IMR-90 (cell line): ENCODE measurements around the gene TRDN. TPM values are rescaled to one million over a fixed set of nuclear protein-coding genes. Genes with fewer than 3 reads are reported as not detected.

Source experiments
- ATAC-seq: fragments of 200-7000 bp; cut with Tn5 transposase; 2 replicates; pipeline ENCODE4 v1.9.1; 2020; ENCODE audit warnings: low read depth, mild to moderate bottlenecking, moderate library complexity
- BruUV-seq: library from RNA; stranded (reverse); fragments of 400-500 nt; replicated peaks from 2 replicates; lab custom pipeline; 2021; lab: Mats Ljungman, UMichigan
- CTCF ChIA-PET: fragments of 300-600 bp; formaldehyde crosslinking; extraction: SDS; loops from one replicate; lab custom pipeline; 2021; ENCODE audit warnings: antibody characterized with exemption; lab: Yijun Ruan, JAX
- POLR2A ChIA-PET: fragments of 300-600 bp; sonication (Branson Sonifier 250); formaldehyde crosslinking; loops from one replicate; lab custom pipeline; 2022; ENCODE audit warnings: antibody characterized with exemption; ENCODE audit not compliant: unreplicated experiment; lab: Charles Lee
- DNase-seq: peaks from one replicate; pipeline ENCODE4 v3.0.0; 2013
- H2AFZ ChIP-seq: replicated peaks from 2 replicates; pipeline ENCODE3; 2013; ENCODE audit warnings: low read length, mild to moderate bottlenecking; ENCODE audit not compliant: poor library complexity
- H2AK5ac ChIP-seq: 2 replicates; pipeline ENCODE4 v1.6.1; 2013; ENCODE audit warnings: low read depth, low read length, inconsistent platforms
- H2AK9ac ChIP-seq: replicated peaks from 2 replicates; pipeline ENCODE3; 2013; ENCODE audit warnings: mild to moderate bottlenecking, low read depth, low read length, moderate library complexity; ENCODE audit not compliant: poor library complexity
- H2BK120ac ChIP-seq: 2 replicates; pipeline ENCODE4 v1.6.1; 2013; ENCODE audit warnings: low read depth, low read length, inconsistent platforms
- H2BK15ac ChIP-seq: 3 replicates; pipeline ENCODE4 v1.6.1; 2013; ENCODE audit warnings: low read depth, low read length, inconsistent platforms
- H2BK20ac ChIP-seq: 2 replicates; pipeline ENCODE4 v1.6.1; 2013; ENCODE audit warnings: low read depth, mild to moderate bottlenecking, inconsistent platforms, low read length, moderate library complexity
- H2BK5ac ChIP-seq: 2 replicates; pipeline ENCODE4 v1.6.1; 2013; ENCODE audit warnings: mild to moderate bottlenecking, low read depth, low read length, inconsistent platforms; ENCODE audit not compliant: poor library complexity, severe bottlenecking
- H3K14ac ChIP-seq: replicated peaks from 2 replicates; pipeline ENCODE4 v1.6.1; 2013; ENCODE audit warnings: low read depth, low read length, inconsistent platforms
- H3K18ac ChIP-seq: 2 replicates; pipeline ENCODE4 v1.6.1; 2013; ENCODE audit warnings: low read depth, low read length, control low read depth
- H3K23ac ChIP-seq: 2 replicates; pipeline ENCODE4 v1.6.1; 2013; ENCODE audit warnings: low read depth, low read length, inconsistent platforms
- H3K27ac ChIP-seq: 2 replicates; pipeline ENCODE4 v1.5.1; 2013; ENCODE audit warnings: mild to moderate bottlenecking, control low read depth, low read length; ENCODE audit not compliant: insufficient read depth
- H3K27me3 ChIP-seq: 2 replicates; pipeline ENCODE4 v1.6.1; 2013; ENCODE audit warnings: low read length; ENCODE audit not compliant: control insufficient read depth, insufficient read depth
- H3K36me3 ChIP-seq: 2 replicates; pipeline ENCODE4 v1.6.1; 2013; ENCODE audit warnings: low read length, mixed read lengths; ENCODE audit not compliant: control insufficient read depth, insufficient read depth
- H3K4ac ChIP-seq: 2 replicates; pipeline ENCODE4 v1.6.1; 2013; ENCODE audit warnings: low read depth, low read length, inconsistent platforms
- H3K4me1 ChIP-seq: 2 replicates; pipeline ENCODE4 v1.6.1; 2013; ENCODE audit warnings: low read length, mixed read lengths; ENCODE audit not compliant: control insufficient read depth, insufficient read depth
- H3K4me2 ChIP-seq: 2 replicates; pipeline ENCODE4 v1.6.1; 2013; ENCODE audit warnings: low read depth, mild to moderate bottlenecking, control low read depth, low read length, moderate library complexity
- H3K4me3 ChIP-seq: 2 replicates; pipeline ENCODE4 v1.5.1; 2013; ENCODE audit warnings: low read depth, mild to moderate bottlenecking, control low read depth, low read length, moderate library complexity; ENCODE audit not compliant: insufficient read depth
- H3K56ac ChIP-seq: 2 replicates; pipeline ENCODE4 v1.6.1; 2013; ENCODE audit warnings: low read length, inconsistent platforms; ENCODE audit not compliant: insufficient read depth; ENCODE audit errors: extremely low read depth
- H3K79me1 ChIP-seq, 2 experiments: 2 replicates each; pipeline ENCODE4 v1.6.1; 2013; ENCODE audit warnings: low read length in 2 of 2, inconsistent platforms in 1 of 2, low read depth in 1 of 2
- H3K9ac ChIP-seq: 2 replicates; pipeline ENCODE4 v1.6.1; 2013; ENCODE audit warnings: low read depth, low read length, control low read depth
- H3K9me1 ChIP-seq: 2 replicates; pipeline ENCODE4 v1.6.1; 2013; ENCODE audit warnings: low read length, inconsistent platforms; ENCODE audit not compliant: insufficient read depth
- H3K9me3 ChIP-seq: 2 replicates; pipeline ENCODE4 v1.6.1; 2013; ENCODE audit warnings: low read length; ENCODE audit not compliant: control insufficient read depth, insufficient read depth
- H4K20me1 ChIP-seq: 2 replicates; pipeline ENCODE4 v1.6.1; 2013; ENCODE audit warnings: low read length, inconsistent platforms; ENCODE audit not compliant: insufficient read depth
- H4K5ac ChIP-seq: 2 replicates; pipeline ENCODE4 v1.6.1; 2013; ENCODE audit warnings: mild to moderate bottlenecking, low read depth, low read length, control low read depth
- H4K8ac ChIP-seq, 2 experiments: 2 replicates each; pipeline ENCODE4 v1.6.1; 2013; ENCODE audit warnings: low read depth in 2 of 2, low read length in 2 of 2, control low read depth in 1 of 2, inconsistent platforms in 1 of 2
- H4K91ac ChIP-seq: 2 replicates; pipeline ENCODE4 v1.6.1; 2013; ENCODE audit warnings: low read depth, low read length, inconsistent platforms; ENCODE audit not compliant: insufficient read depth
- BHLHE40 ChIP-seq: fragments of 150-350 bp; IDR thresholded peaks from 2 replicates; pipeline ENCODE4 v1.6.1; 2016; ENCODE audit warnings: mild to moderate bottlenecking, low read depth, low read length
- CEBPB ChIP-seq: IDR thresholded peaks from 2 replicates; pipeline ENCODE4 v1.6.1; 2012; ENCODE audit warnings: low read depth, low read length, improper control_type of control experiment
- CHD1 ChIP-seq: IDR thresholded peaks from 2 replicates; pipeline ENCODE4 v1.6.1; 2012; ENCODE audit warnings: low read depth, low read length, improper control_type of control experiment
- CTCF ChIP-seq: conservative IDR thresholded peaks from 2 replicates; pipeline ENCODE4 v1.5.1; 2012; ENCODE audit warnings: mild to moderate bottlenecking, low read depth, low read length, improper control_type of control experiment
- ELK1 ChIP-seq: fragments of 150-350 bp; IDR thresholded peaks from 2 replicates; pipeline ENCODE4 v1.6.1; 2016; ENCODE audit warnings: low read depth, mild to moderate bottlenecking, low read length, moderate library complexity, borderline replicate concordance
- FOS ChIP-seq: fragments of 150-350 bp; IDR thresholded peaks from 2 replicates; pipeline ENCODE4 v1.6.1; 2016; ENCODE audit warnings: low read depth, low read length
- MAFK ChIP-seq: IDR thresholded peaks from 2 replicates; pipeline ENCODE4 v1.6.1; 2012; ENCODE audit warnings: low read depth, low read length, improper control_type of control experiment
- MAZ ChIP-seq: IDR thresholded peaks from 2 replicates; pipeline ENCODE4 v1.6.1; 2012; ENCODE audit warnings: low read depth, mild to moderate bottlenecking, low read length, improper control_type of control experiment, moderate library complexity, borderline replicate concordance
- MXI1 ChIP-seq: IDR thresholded peaks from 2 replicates; pipeline ENCODE4 v1.6.1; 2012; ENCODE audit warnings: low read depth, mild to moderate bottlenecking, low read length, moderate library complexity, borderline replicate concordance
- NFE2L2 ChIP-seq: fragments of 150-350 bp; IDR thresholded peaks from 2 replicates; pipeline ENCODE4 v1.6.1; 2016; ENCODE audit warnings: low read depth, mild to moderate bottlenecking, low read length
- POLR2A ChIP-seq: IDR thresholded peaks from 2 replicates; pipeline ENCODE4 v1.6.1; 2012; ENCODE audit warnings: mild to moderate bottlenecking, low read depth, low read length
- RAD21 ChIP-seq: IDR thresholded peaks from 2 replicates; pipeline ENCODE4 v1.6.1; 2012; ENCODE audit warnings: low read length, improper control_type of control experiment
- RCOR1 ChIP-seq: IDR thresholded peaks from 2 replicates; pipeline ENCODE4 v1.6.1; 2012; ENCODE audit warnings: mild to moderate bottlenecking, low read length, improper control_type of control experiment; ENCODE audit not compliant: insufficient replicate concordance
- RFX5 ChIP-seq: IDR thresholded peaks from 2 replicates; pipeline ENCODE4 v1.8.0; 2012; ENCODE audit warnings: low read depth, mild to moderate bottlenecking, low read length, moderate library complexity
- SMC3 ChIP-seq: fragments of 150-350 bp; IDR thresholded peaks from 2 replicates; pipeline ENCODE4 v1.6.1; 2016; ENCODE audit warnings: low read depth, mild to moderate bottlenecking, antibody characterized with exemption, low read length, moderate library complexity
- USF2 ChIP-seq: fragments of 150-350 bp; IDR thresholded peaks from 2 replicates; pipeline ENCODE4 v1.6.1; 2017; ENCODE audit warnings: mild to moderate bottlenecking, antibody characterized with exemption, low read length, low read depth
- WGBS, 2 experiments: methylation state at CpG; one replicate each; pipeline versions ENCODE4 v1.1.5 to v1.1.7; 2013; ENCODE audit warnings: missing lambda C conversion rate in 2 of 2; ENCODE audit not compliant: insufficient read length in 1 of 2; ENCODE audit errors: extremely low coverage in 2 of 2; 5-methylcytosine and 5-hydroxymethylcytosine counted together
- dilution Hi-C: fragments of 300-500 bp; cut with HindIII; formaldehyde crosslinking; loops from one replicate; pipeline ENCODE4 v1.14.3; 2018; ENCODE audit warnings: low sequenced_read_pairs; ENCODE audit not compliant: unreplicated experiment
- in situ Hi-C: fragments of 300-500 bp; cut with MboI; formaldehyde crosslinking; loops from 3 replicates; pipeline ENCODE4 v1.14.3; 2019; ENCODE audit warnings: low sequenced_read_pairs, inconsistent platforms, mixed read lengths
- intact Hi-C: fragments of 100-400 bp; cut with micrococcal nuclease; formaldehyde crosslinking; loops from 2 replicates; pipeline ENCODE4 v1.10.0; 2022
- polyA plus RNA-seq, 3 experiments: library from polyadenylated mRNA; depleted of rRNA; stranded (reverse); fragments of >200 nt; gene quantifications; 2 replicates each; pipeline ENCODE4 v1.2.3, GENCODE V29; 2012; ENCODE audit warnings: low replicate concordance in 1 of 3
- total RNA-seq: library from RNA; depleted of rRNA; stranded (reverse); fragments of >200 nt; gene quantifications from 2 replicates; pipeline ENCODE4 v1.2.3, GENCODE V29; 2012

TRDN gene
- total and polyA plus RNA-seq, 2 of the 4 experiments (the other 2 are of a cell fraction): not detected

GRCh38 chr6:123447315-123447937 lies 189.3 kb downstream of the TRDN start:
- Histone ChIP-seq H2BK20ac (no peak overlapping the region), H3K9me3 (peaks cover 5% of the 10 kb centered on the region; the same call in 1 of the 2 replicates), H4K8ac (no peak overlapping the region), H3K27me3 (no peaks in the 10 kb centered on the region), H2BK120ac (no peak overlapping the region), H3K27ac (no peak overlapping the region), H3K9ac (no peak overlapping the region), H3K23ac (no peak overlapping the region), H3K4me1 (no peaks in the 10 kb centered on the region), H3K18ac (no peak overlapping the region), H2AK5ac (no peak overlapping the region), H3K4me2 (no peak overlapping the region), H3K9me1 (no peaks in the 10 kb centered on the region), H2AK9ac (no peak overlapping the region), H4K20me1 (no peaks in the 10 kb centered on the region), H4K5ac (no peak overlapping the region), H4K91ac (no peak overlapping the region), H3K36me3 (no peaks in the 10 kb centered on the region), H3K4me3 (no peak overlapping the region), H3K4ac (no peak overlapping the region), H2BK5ac (no peak overlapping the region), H3K79me1 (no peaks in the 10 kb centered on the region), H2AFZ (no peak overlapping the region), H2BK15ac (no peak overlapping the region), H3K56ac (no peak overlapping the region), H3K14ac (no peak overlapping the region)
- intact Hi-C loops: no loop called here
- TF ChIP-seq USF2 (no peak), RAD21 (no peak), FOS (no peak), BHLHE40 (no peak), MXI1 (no peak), MAZ (no peak), CHD1 (no peak), POLR2A (no peak), NFE2L2 (no peak), CEBPB (no peak), MAFK (no peak), ELK1 (no peak), CTCF (no peak), RFX5 (no peak), RCOR1 (no peak), SMC3 (no peak)
- no peak for DNase-seq
- ChIA-PET POLR2A (no interaction called here), CTCF (no interaction called here)
- dilution Hi-C loops: no loop called here
- in situ Hi-C loops: no loop called here
- no TSS peak for BruUV-seq
- ATAC-seq: no peak
- WGBS, 2 experiments: no CpG with 5 or more reads among the region's 4 CpGs
